Right lobe of liver (tissue), 6 donors: ENCODE data around the gene OR5B2. TPM values are rescaled to one million over a fixed set of nuclear protein-coding genes. Genes with fewer than 3 reads are reported as not detected.

Experiments used
- ATAC-seq, 4 donors: fragments of 200-7000 bp; cut with Tn5 transposase; one replicate each; pipeline ENCODE4 v1.9.1; 2020; ENCODE audit warnings: mild to moderate bottlenecking in 4 of 4, moderate library complexity in 4 of 4
- DNase-seq, 3 donors: peaks; one replicate each; pipeline ENCODE4 v3.0.0-alpha.2; 2020
- H3K27ac ChIP-seq, 3 donors: fragments of 200-600 bp; one replicate each; pipeline ENCODE4 v1.8.0; 2022
- H3K27me3 ChIP-seq, 2 donors: fragments of 200-600 bp; one replicate each; pipeline ENCODE4 v1.8.0; 2022
- H3K36me3 ChIP-seq, 4 donors: fragments of 200-600 bp; sonication (generic) in 1 of 4; one replicate each; pipeline versions ENCODE4 v1.5.1 to v1.8.0; 2017 to 2022; ENCODE audit warnings: control low read depth in 1 of 4
- H3K4me1 ChIP-seq, 4 donors: fragments of 200-600 bp; sonication (generic) in 1 of 4; one replicate each; pipeline versions ENCODE4 v1.5.1 to v1.8.0; 2017 to 2022; ENCODE audit warnings: control low read depth in 1 of 4
- H3K4me3 ChIP-seq, 3 donors: fragments of 200-600 bp; one replicate each; pipeline ENCODE4 v1.8.0; 2022
- H3K9me3 ChIP-seq, 4 donors: fragments of 200-600 bp; sonication (generic) in 1 of 4; one replicate each; pipeline versions ENCODE4 v1.5.1 to v1.8.0; 2017 to 2022; ENCODE audit warnings: control low read depth in 1 of 4
- CTCF ChIP-seq, 4 donors: fragments of 200-600 bp in 3 of 4; fragments of 450-650 bp in 1 of 4; IDR thresholded peaks; one replicate each; pipeline versions ENCODE4 v1.5.1 to v1.8.0; 2016 to 2022; ENCODE audit warnings: antibody characterized with exemption in 4 of 4, mild to moderate bottlenecking in 2 of 4
- POLR2A ChIP-seq: fragments of 450-650 bp; IDR thresholded peaks from one replicate; pipeline ENCODE4 v1.6.1; 2017; ENCODE audit warnings: antibody characterized with exemption, mild to moderate bottlenecking
- WGBS: methylation state at CpG from one replicate; pipeline ENCODE4 v1.1.6; 2018; ENCODE audit warnings: low coverage, low lambda C conversion rate; ENCODE audit not compliant: insufficient coverage; ENCODE audit errors: missing lambda C conversion rate; 5-methylcytosine and 5-hydroxymethylcytosine counted together
- intact Hi-C, 2 donors: fragments of 100-400 bp; cut with DNase I; formaldehyde crosslinking; loops; one replicate each; pipeline versions ENCODE4 v1.11.2 to v1.14.1; 2022
- total RNA-seq, 6 experiments: library from RNA; depleted of rRNA in 2 of 6; stranded (reverse); fragments of >200 nt in 2 of 6; fragmentation: NEBNext Ultra II Directional in 3 of 6; extraction: Animal tissue kit (Norgen Biotek cat#: 25700) in 3 of 6; gene quantifications; one replicate each; pipeline versions ENCODE4 v1.1.0 to v1.2.4, GENCODE V29; 2016 to 2023
- donor health status: DM: no; HTN: yes; CAD: no.
- donor health status: DM: no; HTN: no; CAD: no.
- donor health status: DM: no; HTN: no; CAD: no.
- donor health status: DM: no; HTN: yes; CAD: no.
- donor health status: DM: no; HTN: yes; CAD: no.

Gene OR5B2
- total RNA-seq, 6 experiments from 2014 or later: not detected

GRCh38 chr11:58394195-58394594, 33.7 kb downstream of the OR5B2 start:
- Histone ChIP-seq H3K27me3 (no peaks in the 10 kb centered on the region), H3K9me3 (no peaks in the 10 kb centered on the region), H3K4me1 (no peaks in the 10 kb centered on the region), H3K27ac (no peak overlapping the region), H3K36me3 (no peaks in the 10 kb centered on the region), H3K4me3 (no peak overlapping the region)
- intact Hi-C loops: no loop called here
- DNase-seq (no peak), ATAC-seq (no peak)
- TF ChIP-seq POLR2A (no peak), CTCF (IDR thresholded peaks at IDR 0.05) (no peak)

- no peak overlapping the region for H3K27ac ChIP-seq
- ATAC-seq (no peak), DNase-seq (no peak)
- TF ChIP-seq POLR2A (no peak), CTCF (IDR thresholded peaks at IDR 0.05) (no peak)
- no peaks in the 10 kb centered on the region for H3K27me3 ChIP-seq
- no peaks in the 10 kb centered on the region for H3K9me3 ChIP-seq
- WGBS: 14% methylated on average over 1 of the region's 1 CpG
- no peaks in the 10 kb centered on the region for H3K4me1 ChIP-seq
- H3K36me3 ChIP-seq: no peaks in the 10 kb centered on the region
- H3K4me3 ChIP-seq: no peak overlapping the region
- intact Hi-C loops: no loop called here
Measured at GRCh38 chr11:58392746-58393145, 35.2 kb downstream of the OR5B2 start.

- ATAC-seq: no peak
- WGBS: 87% methylated on average over 1 of the region's 1 CpG
- H3K27ac ChIP-seq: no peak overlapping the region
- no peaks in the 10 kb centered on the region for H3K27me3 ChIP-seq
- no peaks in the 10 kb centered on the region for H3K9me3 ChIP-seq
- no peaks in the 10 kb centered on the region for H3K4me1 ChIP-seq
- DNase-seq: no peak
- no peak for TF ChIP-seq POLR2A
- TF ChIP-seq CTCF (IDR thresholded peaks at IDR 0.05): no peak
- intact Hi-C loops: no loop called here
- no peak overlapping the region for H3K4me3 ChIP-seq
- no peaks in the 10 kb centered on the region for H3K36me3 ChIP-seq
Measured at GRCh38 chr11:58391879-58392278, 36.0 kb downstream of the OR5B2 start.

GRCh38 chr11:58390551-58391063, 37.3 kb downstream of the OR5B2 start:
- no peak for TF ChIP-seq POLR2A
- no peak for TF ChIP-seq CTCF (IDR thresholded peaks at IDR 0.05)
- ATAC-seq (no peak), DNase-seq (peak in 1 of 3 donors; percentile 37)

More at GRCh38 chr11:58390551-58391063, 37.3 kb downstream of the OR5B2 start:
- no peak overlapping the region for H3K27ac ChIP-seq
- no peaks in the 10 kb centered on the region for H3K27me3 ChIP-seq
- H3K9me3 ChIP-seq: no peaks in the 10 kb centered on the region
- no peaks in the 10 kb centered on the region for H3K4me1 ChIP-seq
- H3K4me3 ChIP-seq: no peak overlapping the region
- intact Hi-C loops: no loop called here
- no peaks in the 10 kb centered on the region for H3K36me3 ChIP-seq
- WGBS: no CpG with 5 or more reads among the region's 18 CpGs

Other genes starting within 250 kb of the OR5B2 start
- not detected for gene OR9Q2, start 239.1 kb downstream of the OR5B2 start, total RNA-seq
- gene OR1S2, start 224.0 kb downstream of the OR5B2 start, total RNA-seq: not detected
- not detected for gene OR1S1, start 215.4 kb downstream of the OR5B2 start, total RNA-seq
- not detected for gene OR10Q1, start 199.2 kb downstream of the OR5B2 start, total RNA-seq
- not detected for gene OR10W1, start 159.9 kb downstream of the OR5B2 start, total RNA-seq
- gene OR5B17, start 69.1 kb downstream of the OR5B2 start, total RNA-seq: not detected
- gene OR5B3, start 21.2 kb downstream of the OR5B2 start, total RNA-seq: not detected
- gene OR5B12, start 14.1 kb upstream of the OR5B2 start, total RNA-seq: not detected
- gene OR5B21, start 80.0 kb upstream of the OR5B2 start, total RNA-seq: not detected
- gene LPXN, start 147.7 kb upstream of the OR5B2 start, total RNA-seq: 1 to 10 TPM; 3.9 to 8.4 (median 5.5) TPM
- gene ZFP91, start 150.9 kb upstream of the OR5B2 start, total RNA-seq: 10 to 100 TPM; 19.5 to 27.0 (median 24.3) TPM
- under 1 TPM; 0.37 to 0.87 (median 0.72) TPM for gene CNTF, start 194.5 kb upstream of the OR5B2 start, total RNA-seq